Nucleus accumbens (tissue), 56 donors: ENCODE measurements around the gene FAM162B.
"Not testable (repeated sequence)": the region's sequence is repeated elsewhere in the genome, so short reads cannot be mapped to it uniquely, and the experiment has no call there.

ENCODE experiments used
- DNase-seq, 56 donors: peaks; one replicate each; lab custom pipeline; 2025; lab: John Stamatoyannopoulos, UW

Gene FAM162B

DNA sequence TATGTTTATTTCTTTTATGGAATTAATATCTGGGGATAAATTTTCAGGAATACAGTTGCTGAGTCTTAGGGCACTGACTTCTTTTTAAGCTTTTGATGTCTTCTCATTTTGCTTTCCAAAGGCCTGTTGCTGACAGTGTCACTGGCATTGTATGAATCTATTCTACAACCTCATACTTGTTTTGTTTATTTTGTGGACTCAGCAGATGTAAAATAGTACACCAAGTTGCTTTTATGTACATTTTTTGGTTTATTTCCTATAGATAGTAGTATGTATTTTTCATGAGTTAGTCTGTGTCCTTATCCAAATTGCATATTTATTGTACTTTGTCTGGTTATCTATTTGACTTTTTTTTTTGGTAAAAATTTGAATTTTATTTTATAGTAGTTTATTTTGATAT is 35.0 kb downstream of the FAM162B start:
- DNase-seq = no peak

GRCh38 chr6:116726947-116727346 is 38.6 kb downstream of the FAM162B start:
- no peak for DNase-seq

- DNase-seq = no peak
Observed at GRCh38 chr6:116714761-116715160, 50.8 kb downstream of the FAM162B start.

- no peak for DNase-seq
Observed at GRCh38 chr6:116714296-116714695, 51.2 kb downstream of the FAM162B start.

- no peak for DNase-seq
Observed at GRCh38 chr6:116705917-116706316, 59.6 kb downstream of the FAM162B start.

DNA sequence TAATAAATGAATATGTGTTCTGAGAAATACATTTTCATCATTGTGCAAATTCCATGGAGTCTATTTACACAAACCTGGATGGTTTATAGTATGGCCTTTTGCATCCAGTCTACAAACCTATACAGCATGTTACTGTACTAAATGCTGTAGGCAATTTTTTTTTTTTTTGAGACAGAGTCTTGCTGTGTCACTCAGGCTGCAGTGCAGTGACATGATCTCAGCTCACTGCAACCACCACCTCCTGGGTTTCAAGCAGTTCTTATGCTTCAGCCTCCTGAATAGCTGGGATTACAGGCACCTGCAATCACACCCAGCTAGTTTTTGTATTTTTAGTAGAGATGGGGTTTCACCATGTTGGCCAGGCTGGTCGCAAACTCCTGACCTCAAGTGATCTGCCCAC is 61.6 kb downstream of the FAM162B start:
- not testable (repeated sequence) for DNase-seq
